Measurements from ENCODE around the gene NPEPL1.

GRCh38 chr20:58742668-58743566, 50.3 kb downstream of the NPEPL1 start:
- no peak for TF ChIP-seq POLR2AphosphoS5 (IDR thresholded peaks at IDR 0.05; ENCODE audit: low read depth, low read length)
- no peak for TF ChIP-seq REST (IDR thresholded peaks at IDR 0.05; ENCODE audit: insufficient read depth in 1 of 2, low read depth in 2 of 2, low read length in 2 of 2)

All from PFSK-1 (cell line).